ENCODE data around the gene G2E3.
"Not testable (repeated sequence)": the region's sequence is repeated elsewhere in the genome, so short reads cannot be mapped to it uniquely, and the experiment has no call there.

Gene G2E3

DNA sequence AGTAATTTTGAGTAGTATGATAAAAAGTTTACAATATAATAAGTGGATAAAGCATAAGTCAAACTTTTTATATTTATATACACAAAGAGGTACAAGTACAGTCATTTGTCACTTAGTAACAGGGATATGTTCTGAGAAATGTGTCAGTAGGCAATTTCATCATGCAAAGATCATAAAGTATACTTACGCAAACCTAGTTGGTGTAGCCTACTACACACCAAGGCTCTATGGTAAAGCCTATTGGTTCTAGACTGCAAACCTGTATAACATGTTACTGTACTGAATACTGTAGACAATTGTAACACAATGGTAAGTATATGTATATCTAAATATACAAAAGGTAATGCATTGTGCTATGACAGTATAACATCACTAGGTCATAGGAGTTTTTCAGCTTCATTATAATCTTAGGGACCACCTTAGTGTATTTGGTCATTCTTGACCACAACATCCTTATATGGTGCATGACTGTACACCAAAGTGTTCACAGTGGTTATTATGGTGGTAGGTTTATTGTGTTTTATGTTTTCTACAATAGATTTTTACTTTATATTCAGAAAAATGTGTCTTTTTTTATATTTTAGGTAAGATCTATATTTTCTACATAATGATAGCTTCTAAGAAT, 48.3 kb downstream of the G2E3 start:
- DNase-seq = no peak

DNA sequence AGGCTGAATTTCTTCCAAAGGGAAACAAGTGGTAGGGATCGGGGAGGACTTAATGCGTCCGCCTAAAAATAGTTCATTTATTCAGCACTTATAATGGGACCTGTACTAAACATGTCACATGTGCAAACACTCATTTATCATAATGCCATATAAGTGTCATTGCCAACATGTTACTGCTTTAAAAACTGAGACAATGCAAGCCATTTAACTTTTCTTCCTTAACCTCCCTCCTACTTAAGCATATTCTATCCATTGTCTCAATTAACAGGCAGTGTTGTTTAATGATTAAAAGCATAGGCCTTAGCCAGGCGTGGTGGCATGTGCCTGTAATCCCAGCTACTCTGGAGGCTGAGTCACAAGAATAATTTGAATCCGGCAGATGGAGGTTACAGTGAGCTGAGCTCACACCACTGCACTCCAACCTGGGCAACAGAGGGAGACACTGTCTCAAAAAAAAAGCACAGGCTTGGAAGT, 49.6 kb downstream of the G2E3 start:
- no peak for DNase-seq

DNA sequence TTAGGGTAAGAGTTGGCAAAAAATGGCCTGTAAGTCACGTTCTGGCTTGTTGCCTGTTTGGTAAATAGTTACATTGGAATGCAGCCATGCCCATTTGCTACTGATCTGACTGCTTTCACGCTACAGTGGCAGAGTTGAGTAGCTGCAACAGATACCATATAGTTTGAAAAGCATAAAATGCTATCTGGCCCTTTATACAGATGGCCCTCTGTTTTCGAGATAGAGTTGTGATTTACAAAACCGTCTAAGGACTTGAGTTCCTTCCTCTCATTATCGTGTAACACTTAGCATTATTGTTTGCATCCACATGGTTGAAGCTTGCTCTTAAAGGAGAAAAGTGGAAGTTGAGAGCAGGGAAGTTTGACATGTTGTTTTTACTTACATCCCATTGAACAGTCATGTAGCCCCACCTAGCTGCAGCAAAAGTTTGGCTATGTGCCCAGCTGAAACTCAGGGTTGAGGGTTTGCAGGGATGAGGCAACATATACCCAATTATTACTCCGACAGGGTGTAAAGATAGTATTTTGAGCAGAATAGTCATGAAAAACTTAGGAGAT, 51.9 kb downstream of the G2E3 start:
- DNase-seq = peak; percentile 56

DNA sequence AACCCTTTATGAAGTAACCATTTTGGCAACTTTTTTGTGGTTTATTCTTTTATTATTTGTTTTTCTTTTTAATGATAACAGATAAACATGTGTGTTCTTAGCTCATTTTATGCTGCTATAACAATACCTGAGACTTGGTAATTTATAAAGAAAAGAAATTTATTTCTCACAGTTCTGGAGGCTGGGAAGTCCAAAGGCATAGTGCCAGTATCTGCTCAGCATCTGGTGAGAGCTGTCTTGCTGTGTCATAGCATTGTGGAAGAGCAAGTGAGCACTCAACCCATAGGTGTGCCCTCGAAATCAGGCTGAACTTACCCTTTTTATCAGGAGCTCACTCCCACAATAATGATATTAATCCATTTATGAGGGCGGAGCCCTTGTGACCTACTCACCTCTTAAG, 55.2 kb downstream of the G2E3 start:
- no peak for DNase-seq

DNA sequence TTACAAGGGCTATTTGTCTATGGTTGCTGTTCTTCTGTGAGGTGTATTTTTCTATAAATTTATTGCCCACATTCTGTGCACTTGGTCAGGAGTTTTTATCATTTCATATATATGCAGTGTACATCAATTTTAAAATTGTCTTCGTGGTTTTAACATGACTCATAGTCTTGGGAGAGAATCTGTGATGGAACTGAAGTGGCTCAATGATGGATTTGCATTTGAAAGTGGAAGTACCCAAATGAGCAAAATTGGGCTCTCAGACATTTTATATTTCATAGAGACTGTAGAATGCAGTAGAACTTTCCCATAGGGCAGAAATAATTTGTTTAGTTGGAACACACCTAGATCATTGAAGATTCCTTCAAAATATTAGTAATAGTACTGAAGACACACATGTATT, 61.2 kb downstream of the G2E3 start:
- no peak for DNase-seq

DNA sequence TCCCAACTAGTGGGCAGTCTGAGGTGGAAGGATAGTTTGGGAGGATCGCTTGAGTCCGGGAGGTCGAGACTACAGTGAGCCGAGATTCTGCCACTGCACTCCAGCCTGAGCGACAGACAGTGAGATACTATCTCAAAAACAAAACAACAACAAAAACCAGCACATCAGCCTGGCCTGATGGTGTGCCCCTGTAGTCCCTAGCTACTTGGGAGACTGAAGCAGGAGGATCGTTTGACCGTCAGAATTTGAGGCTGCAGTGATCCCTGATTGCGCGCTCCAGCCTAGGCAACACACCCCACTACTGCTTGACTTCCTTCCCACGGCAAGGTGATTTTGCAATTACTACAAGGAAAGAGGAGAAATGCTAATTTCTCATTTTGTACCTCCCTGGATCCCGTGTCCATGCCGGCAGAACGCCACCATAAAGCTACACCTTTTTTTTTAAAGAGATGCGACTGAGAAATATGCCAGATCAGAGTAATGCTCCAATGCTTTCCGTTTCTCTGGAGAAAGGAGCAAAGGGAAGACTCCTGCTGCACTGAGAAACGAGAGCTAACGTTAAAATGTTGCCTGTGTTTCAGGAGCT, 62.5 kb downstream of the G2E3 start:
- peak; percentile 56 for DNase-seq

DNA sequence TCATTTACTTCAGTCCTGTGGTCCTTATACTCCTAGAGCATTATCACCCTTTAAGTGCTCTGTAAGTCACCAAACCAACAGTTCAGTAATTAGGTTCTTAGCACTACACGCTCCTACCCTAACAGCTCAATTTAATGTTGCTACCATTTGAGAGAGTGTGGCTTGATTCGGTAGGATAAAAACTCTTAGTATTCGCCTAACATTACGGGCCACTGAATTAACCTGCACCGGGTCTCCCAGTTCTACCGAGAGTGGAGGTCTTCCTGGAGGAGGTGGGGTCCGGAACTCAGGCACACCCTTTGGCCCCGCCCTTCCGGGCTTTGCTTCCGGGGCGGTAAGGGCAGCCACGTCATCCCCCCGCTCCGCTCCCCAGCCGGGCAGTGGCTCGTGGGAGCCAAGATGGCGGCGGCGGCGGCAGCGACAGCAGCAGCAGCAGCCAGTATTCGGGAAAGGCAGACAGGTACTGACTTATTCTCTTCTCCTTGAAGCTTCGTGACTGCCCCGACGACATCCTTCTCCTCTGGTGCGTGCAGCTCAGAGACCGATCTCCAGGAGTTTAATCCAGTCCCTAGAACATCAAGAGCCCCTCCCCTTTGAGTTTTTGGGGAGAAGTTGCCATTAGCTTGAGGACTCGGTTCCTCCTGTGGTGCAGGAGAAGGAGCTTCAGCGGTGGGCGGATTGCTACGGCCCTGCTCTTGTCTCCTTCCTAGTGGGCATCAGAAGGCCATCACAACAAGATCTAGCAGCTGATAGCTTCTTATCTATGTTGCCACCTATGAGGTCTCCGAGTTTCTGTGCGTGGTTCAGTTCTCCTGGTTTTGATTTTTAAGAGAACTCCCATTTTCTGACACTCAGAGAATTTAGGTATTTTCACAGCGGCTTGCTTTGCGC, 63.2 kb downstream of the G2E3 start, which contains the start of gene SCFD1:
Gene SCFD1, plus strand, starts transcription at position 380 of the 891 bp plus-strand sequence. Its CDS starts 20 bp downstream, at position 400.
- DNase-seq = peak; percentile 93

DNA sequence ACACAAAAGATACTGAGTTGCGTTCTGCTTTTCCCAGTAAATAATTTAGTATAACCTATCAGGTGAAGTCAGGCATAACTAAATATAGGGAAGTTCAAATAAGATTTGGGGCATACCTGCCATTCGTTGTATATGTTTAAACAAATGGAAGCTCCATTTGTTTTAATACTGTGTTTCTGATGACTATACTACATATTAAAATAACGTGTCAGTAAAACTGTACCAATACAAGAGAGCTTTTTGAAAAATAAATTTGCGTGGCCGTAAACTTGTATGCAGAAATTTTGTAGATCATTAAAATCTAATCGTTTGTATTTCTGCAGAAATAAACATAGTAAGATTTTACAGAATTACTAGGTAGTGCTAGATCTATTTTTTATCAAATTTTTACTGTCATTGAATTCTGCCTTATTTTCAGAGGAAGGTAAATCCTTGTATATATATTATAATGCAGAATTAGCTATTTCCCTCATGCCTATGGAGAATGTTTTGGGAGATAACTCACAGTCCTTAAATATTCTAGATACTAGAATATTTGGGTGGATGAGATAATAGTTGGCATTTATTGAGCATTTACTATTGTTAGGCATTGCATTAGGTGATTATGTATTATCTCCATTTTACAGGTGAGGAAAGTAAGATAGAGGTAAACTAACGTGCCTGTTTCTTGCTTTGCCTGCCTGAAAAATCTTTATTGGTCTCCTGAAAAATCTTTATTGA, 64.6 kb downstream of the G2E3 start:
- DNase-seq = no peak

DNA sequence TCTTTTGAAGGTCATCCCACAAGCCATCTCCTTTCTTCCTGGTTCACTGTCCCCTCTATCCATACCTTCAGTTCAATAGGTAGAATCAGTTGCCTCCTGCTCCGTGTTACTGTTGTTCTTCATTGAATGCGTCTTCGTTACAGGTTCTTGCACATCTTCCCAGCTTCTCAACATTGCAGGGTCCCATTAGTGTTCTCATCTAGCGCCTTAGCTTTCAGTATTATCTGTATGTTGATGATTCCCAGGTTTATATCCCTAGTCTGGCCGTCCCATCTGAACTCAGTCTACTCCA, 65.1 kb downstream of the G2E3 start:
- no peak for DNase-seq

DNA sequence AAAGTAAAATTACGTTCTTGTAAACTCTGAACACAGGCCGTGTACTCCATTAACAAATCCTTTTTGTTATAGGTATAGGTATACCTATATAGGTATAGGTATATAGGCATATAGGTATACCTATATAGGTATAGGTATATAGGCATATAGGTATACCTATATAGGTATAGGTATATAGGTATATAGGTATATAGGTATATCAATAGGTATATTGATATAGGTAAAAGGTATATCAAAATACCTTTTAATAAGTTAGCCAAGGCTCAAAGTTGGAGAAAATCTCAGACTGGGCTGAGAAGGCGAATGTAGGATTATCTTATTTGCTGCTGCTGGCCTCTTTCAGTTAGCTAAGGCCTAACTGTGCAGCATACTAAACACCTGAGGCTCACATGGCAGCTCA, 66.6 kb downstream of the G2E3 start:
- DNase-seq = no peak

DNA sequence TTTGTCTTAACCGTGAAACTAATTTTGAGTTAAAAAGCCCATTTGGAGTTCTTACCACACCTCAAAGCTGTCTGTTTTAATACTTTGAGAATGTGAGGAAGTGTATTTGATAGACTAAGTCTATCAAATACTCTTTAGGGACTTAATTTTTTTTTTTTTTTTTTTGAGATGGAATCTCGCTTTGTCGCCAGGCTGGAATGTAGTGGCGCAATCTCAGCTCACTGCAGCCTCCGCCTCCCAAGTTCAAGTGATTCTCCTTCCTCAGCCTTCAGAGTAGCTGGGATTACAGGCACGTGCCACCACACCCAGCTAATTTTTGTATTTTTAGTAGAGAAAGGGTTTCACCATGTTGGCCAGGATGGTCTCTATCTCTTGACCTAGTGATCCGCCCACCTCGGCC, 70.5 kb downstream of the G2E3 start:
- DNase-seq = not testable (repeated sequence)

DNA sequence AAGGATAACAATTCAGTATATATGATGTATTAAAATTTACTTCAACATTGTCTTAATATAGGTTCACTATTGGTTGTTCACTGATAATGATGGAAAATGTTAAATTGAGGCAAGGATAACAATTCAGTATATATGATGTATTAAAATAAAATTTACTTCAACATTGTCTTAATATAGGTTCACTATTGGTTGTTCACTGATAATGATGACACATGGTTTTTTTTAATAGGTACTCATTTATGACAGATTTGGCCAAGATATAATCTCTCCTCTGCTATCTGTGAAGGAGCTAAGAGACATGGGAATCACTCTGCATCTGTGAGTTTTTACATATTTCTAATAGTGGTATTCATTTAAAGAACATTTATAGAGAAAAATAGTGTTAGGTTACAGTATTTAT, 71.3 kb downstream of the G2E3 start:
- no peak for DNase-seq

DNA sequence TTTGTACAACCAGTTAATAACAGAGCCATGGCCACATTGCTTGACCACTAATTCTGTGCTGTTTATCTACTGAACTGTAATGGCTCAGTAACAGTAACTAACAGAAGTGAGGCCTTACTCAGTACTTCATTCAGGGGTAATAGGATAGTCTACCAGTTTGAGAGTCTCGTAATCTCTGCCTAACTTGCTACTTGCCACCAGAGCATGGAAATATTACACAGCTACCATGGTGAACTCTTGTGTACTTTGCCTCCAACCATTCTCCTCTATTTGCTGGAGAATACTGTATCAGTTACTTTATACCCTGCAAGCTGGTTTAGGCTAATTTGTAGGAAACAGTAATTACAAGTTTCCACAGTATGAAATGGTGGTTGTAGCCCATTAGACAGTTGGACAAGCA, 73.8 kb downstream of the G2E3 start:
- DNase-seq = no peak

DNA sequence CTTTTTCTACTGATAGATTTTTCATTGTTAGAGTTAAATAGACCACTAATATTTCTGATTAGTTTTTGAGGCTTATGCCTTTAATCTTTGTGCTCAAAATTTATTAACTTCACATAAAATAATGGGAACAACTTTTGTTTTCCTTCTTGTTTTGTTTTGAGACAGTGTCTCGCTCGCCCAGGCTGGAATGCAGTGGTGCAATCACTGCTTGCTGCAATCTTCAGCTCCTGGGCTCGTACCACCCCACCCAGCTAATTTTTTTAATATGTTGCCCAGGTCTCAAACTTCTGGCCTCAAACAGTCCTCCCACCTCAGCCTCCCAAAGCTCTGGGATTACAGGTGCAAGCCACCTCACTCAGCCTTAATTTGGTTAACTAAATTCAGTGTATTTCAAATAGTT, 80.0 kb downstream of the G2E3 start:
- DNase-seq = no peak

DNA sequence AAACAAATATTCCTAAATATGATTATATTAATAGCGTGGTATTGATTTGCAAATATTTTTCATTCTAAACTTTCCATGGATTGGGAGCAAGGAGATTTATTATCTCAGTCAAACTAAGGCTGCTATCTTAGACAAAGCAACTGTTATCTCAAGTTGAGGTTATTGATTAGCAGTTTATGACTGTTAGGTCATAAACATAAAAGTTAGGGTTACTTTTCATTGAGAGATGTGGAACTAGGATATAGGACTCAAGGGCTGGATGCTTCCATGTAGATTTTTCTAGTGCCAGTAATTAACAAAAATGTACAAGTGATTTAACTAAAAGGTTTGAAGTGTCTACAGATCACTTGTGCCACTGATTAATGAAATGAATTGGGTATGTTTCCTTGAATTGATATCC, 82.2 kb downstream of the G2E3 start:
- no peak for DNase-seq

DNA sequence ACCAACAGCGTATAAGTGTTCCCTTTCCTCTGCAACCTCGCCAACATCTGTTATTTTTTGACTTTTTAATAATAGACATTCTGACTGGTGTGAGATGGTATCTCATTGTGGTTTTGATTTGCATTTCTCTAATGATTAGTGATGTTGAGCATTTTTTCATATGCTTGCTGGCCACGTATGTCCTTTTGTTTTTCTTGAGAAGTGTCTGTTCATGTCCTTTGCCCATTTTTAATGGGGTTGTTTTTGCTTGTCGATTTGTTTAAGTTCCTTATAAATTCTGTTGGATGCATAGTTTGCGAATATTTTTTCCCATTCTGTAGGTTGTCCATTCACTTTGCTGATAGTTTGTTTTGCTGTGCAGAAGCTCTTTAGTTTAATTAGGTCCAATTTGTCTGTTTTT, 85.5 kb downstream of the G2E3 start:
- DNase-seq = not testable (repeated sequence)

DNA sequence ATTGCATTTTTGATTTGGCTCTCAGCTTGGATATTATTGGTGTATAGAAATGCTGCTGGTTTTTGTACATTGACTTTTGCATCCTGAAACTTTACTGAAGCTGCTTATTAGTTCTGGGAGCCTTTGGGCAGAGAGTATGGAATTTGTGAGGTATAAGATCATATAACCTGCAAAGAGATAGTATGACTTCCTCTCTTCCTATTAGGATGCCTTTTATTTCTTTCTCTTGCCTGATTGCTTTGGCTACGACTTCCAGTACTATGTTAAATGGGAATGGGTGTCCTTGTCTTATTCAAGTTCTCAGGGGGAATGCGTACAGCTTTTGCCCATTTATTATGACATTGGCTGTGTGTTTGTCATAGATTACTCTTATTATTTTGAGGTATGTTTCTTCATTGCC, 86.6 kb downstream of the G2E3 start:
- DNase-seq = no peak

DNA sequence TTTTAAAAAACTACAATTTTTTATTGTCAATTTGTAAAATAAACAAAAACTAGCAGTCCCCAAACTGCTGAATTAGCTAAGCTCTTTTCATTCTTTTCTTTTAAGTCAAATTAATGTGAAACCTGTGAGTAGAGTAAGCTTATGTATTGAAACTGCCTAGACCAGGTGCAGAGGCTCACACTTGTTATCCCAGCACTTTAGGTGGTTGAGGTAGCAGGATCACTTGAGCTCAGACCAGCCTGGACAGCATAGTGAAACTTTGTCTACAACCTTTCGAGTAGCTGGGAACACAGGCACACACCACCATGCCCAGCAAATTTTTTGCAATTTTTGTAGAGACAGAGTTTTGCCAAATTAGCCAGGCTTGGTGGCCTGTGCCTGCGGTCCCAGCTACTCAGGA, 89.5 kb downstream of the G2E3 start:
- DNase-seq = no peak

DNA sequence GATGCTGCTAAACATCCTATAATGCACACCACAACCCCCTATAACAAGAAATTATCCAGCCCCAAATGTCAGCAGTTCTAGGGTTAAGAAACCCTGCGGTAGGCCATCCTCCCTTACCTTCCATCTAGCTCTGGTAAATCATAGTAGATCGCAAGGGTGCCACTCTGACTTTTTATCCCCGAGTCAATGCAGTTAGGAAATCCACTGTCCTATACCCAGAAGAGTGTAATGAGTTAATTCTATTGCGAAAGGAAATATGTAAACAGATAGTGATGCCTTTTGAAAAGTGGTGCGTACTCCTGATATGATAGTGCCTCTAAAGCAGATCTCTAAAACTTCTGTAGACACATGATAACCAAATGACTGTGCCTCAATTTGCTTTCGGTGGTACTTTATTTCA, 93.0 kb downstream of the G2E3 start:
- no peak for DNase-seq

DNA sequence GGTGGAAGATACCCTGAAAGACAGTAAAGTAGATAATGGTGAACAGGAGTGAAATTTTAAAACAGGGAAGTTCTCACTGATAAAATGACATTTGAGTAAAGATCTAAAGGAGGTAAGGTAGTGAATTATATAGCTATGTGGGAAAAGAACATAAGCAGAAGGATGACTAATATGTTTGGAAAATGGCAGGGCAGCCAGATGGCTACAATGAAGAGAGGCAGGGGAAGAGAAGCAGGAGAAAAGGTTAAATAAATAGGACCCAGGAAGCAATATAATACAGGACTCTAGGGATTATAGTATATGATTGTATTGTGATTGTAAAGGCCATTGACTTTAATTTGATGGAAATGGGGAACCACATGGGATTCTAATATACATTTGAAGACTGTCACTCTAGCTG, 96.2 kb downstream of the G2E3 start:
- DNase-seq = no peak

DNA sequence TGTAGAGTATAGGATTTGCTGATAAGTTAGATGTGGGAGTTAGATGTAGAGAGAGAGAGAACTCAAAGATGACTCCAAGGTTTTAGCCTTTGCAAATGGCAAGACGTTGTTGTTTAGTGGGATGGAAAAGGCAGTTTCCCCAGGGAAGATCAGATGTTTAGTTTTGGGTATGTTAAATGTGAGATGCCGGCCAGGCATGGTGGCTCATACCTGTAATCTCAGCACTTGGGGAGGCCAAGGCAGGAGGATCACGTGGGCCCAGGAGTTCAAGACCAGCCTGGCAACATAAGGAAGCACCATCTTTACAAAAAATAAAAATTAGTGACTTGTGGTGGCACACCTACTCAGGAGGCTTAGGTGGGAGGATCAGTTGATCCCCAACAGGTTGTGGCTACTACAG, 96.7 kb downstream of the G2E3 start:
- no peak for DNase-seq

DNA sequence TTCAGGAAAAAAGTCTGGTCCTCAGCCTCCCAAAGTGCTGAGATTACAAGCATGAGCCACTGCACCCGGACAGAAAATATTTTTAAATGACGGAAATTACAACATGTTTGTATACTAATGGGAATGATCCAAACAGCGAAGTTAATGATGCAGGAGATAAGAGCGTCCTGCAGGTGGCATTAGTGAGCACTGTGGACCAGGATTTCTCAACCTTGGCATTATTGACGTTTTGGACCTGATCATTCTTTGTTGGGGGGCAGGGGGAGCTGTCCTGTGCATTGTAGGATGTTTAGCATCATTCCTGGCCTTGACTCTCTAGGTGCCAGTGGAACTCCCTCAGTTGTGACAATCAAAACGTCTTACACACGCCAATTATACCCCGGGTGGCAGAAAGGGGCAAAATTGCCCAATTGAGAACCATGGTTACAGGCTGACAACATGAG, 97.3 kb downstream of the G2E3 start:
- peak; percentile 37 for DNase-seq

DNA sequence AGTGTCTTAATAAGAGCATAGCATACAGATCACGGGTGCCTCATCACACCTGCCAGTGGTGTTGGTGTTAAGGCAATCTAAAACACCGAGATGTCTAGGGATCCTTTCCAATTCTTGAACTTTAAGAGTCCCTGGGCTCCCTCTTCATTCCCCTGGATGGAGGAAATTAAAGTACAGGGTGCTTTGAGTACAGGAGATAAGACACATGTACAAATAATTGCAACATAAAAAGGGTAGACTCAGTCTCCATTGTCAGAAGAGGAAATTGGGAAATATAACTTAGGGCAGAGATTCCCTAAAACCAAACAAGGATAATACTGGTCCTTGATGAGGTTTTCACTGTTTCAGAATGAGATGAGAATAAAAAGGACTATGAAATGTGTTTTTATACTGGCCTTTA, 98.1 kb downstream of the G2E3 start:
- no peak for DNase-seq

Data from NCI-H510A treated with DMSO at 0.1 percent for 48 hours (cell line).